ENCODE measurements around the gene GAS2L3.

DNA sequence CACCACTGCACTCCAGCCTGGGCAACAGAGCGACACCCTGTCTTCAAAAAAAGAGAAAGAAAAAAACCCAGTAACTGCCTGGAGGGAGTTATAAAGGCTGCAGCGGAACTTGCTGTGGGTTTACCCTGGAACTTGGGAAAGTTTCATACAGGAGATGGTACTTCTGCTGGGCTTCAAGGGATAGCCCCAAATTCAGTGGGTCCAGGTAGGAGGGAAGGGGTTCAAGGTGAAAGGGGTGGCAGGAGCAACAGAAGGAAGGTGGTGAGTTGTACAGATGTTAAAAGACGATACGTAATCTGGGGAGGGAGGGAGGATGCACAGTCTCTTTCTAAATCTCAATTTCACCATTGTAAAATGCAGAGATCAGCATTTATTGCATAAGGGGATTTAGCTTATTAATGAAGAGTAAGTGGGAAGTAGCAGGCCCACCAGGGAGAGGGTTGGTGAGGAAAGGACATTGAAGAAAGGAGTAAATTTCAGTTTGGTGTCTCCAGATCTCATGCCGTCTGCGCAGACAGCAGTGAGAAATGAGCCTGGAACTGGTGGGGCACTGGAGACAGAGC, 8.5 kb upstream of the GAS2L3 start:
- no peak for TF ChIP-seq POLR2A (IDR thresholded peaks at IDR 0.05; ENCODE audit: low read length)
- TF ChIP-seq GATA1 (IDR thresholded peaks at IDR 0.05; ENCODE audit: low read depth, low read length), result no peak
